Measurements from ENCODE around the gene PRKAG2. TPM values are rescaled to one million over a fixed set of nuclear protein-coding genes. Genes with fewer than 3 reads are reported as not detected.

The PRKAG2 gene
- total and polyA plus RNA-seq, 2 of the 13 experiments (the other 11 are each of a cell fraction or from before 2014, with no cell fraction given), result 0.90 to 1.3 TPM

GRCh38 chr7:151624246-151624928, 252.5 kb downstream of the PRKAG2 start:
- ATAC-seq, result no peak
- TF ChIP-seq ZFP90 (CRISPR knock-in tag; IDR thresholded peaks at IDR 0.05; ENCODE audit: borderline replicate concordance) (no peak), SRSF1 (optimal IDR thresholded peaks at IDR 0.05; ENCODE audit: low read depth, low read length) (no peak), RFXANK (CRISPR knock-in tag; IDR thresholded peaks at IDR 0.05) (no peak), ZNF770 (CRISPR knock-in tag; IDR thresholded peaks at IDR 0.05) (no peak), KLF16 (CRISPR knock-in tag; IDR thresholded peaks at IDR 0.05) (no peak), ZBTB46 (CRISPR knock-in tag; IDR thresholded peaks at IDR 0.05; ENCODE audit: borderline replicate concordance) (no peak), NR2F2 (IDR thresholded peaks at IDR 0.05; ENCODE audit: borderline replicate concordance, low read depth) (no peak), ZNF768 (CRISPR knock-in tag; IDR thresholded peaks at IDR 0.05) (no peak), TCF12 (IDR thresholded peaks at IDR 0.05) (no peak), TCF12 (CRISPR knock-in tag; IDR thresholded peaks at IDR 0.05) (no peak), GZF1 (CRISPR knock-in tag; IDR thresholded peaks at IDR 0.05) (no peak), ZNF230 (CRISPR knock-in tag; IDR thresholded peaks at IDR 0.05) (no peak), ZNF431 (CRISPR knock-in tag; IDR thresholded peaks at IDR 0.05; ENCODE audit: borderline replicate concordance, low read depth) (no peak), GTF2F1 (IDR thresholded peaks at IDR 0.05; ENCODE audit: low read length) (no peak)

More at GRCh38 chr7:151624246-151624928, 252.5 kb downstream of the PRKAG2 start:
- ChIA-PET CTCF (ENCODE audit: low intra/inter-chr PET ratio, low total read pairs) (no interaction called here), POLR2A (no interaction called here)
- Histone ChIP-seq H3K9me3 (ENCODE audit: low read length) (no peaks in the 10 kb centered on the region), H3K27me3 (ENCODE audit: control insufficient read depth in 1 of 2, insufficient read depth in 2 of 2, low read length in 2 of 2) (peaks cover 0 to 2% of the 10 kb centered on the region in 2 experiments; a peak in 1 of 5 replicates), H2AFZ (ENCODE audit: low read length) (no peak overlapping the region), H3K27ac (ENCODE audit: extremely low read length, insufficient read depth, low read length) (no peak overlapping the region), H3K9ac (ENCODE audit: insufficient read depth, low read depth, low read length) (no peak overlapping the region), H3K36me3 (replicated peaks in 1 of 2; ENCODE audit: control insufficient read depth in 1 of 2, insufficient read depth in 2 of 2, low read length in 2 of 2) (no peaks in the 10 kb centered on the region), H3K4me1 (ENCODE audit: insufficient read depth, low read length) (no peaks in the 10 kb centered on the region), H3K4me2 (ENCODE audit: low read depth, low read length) (no peak overlapping the region), H3K79me2 (ENCODE audit: insufficient read depth, low read length) (no peaks in the 10 kb centered on the region), H4K20me1 (ENCODE audit: insufficient read depth, low read length) (peaks cover 4% of the 10 kb centered on the region; the same call in 1 of the 2 replicates), H3K4me3 (replicated peaks in 1 of 3; ENCODE audit: insufficient read depth in 1 of 3, low read depth in 2 of 3, low read length in 3 of 3) (no peak overlapping the region)
- FAIRE-seq, result no peak
- 55% methylated on average over 18 of the region's 18 CpGs for WGBS (ENCODE audit: low lambda C conversion rate)
- in situ Hi-C loops (cut with HindIII; ENCODE audit: extremely low pct_ligation_motif_present, low pct_unique_long_range_greater_than_20kb) (no loop called here), intact Hi-C loops (cut with micrococcal nuclease; ENCODE audit: unreplicated experiment) (no loop called here)
- DNase-seq (ENCODE audit: low spot score), result no peak
- BruUV-seq (replicated peaks), result no TSS peak
